Upper lobe of left lung (tissue), 4 donors: ENCODE data around the gene PTPRM.

ENCODE experiments used
- CTCF ChIP-seq, 6 experiments: fragments of 450-650 bp in 4 of 6; fragments of 200-600 bp in 2 of 6; sonication (generic) in 2 of 6; IDR thresholded peaks; one replicate each; pipeline ENCODE4 v1.5.1; 2016 to 2019; ENCODE audit warnings: antibody characterized with exemption in 6 of 6
- EP300 ChIP-seq, 4 donors: sonication (generic); formaldehyde crosslinking; IDR thresholded peaks; one replicate each; pipeline ENCODE4 v1.5.1; 2017; ENCODE audit warnings: antibody characterized with exemption in 4 of 4, control low read depth in 2 of 4
- POLR2A ChIP-seq, 4 donors: fragments of 450-650 bp; IDR thresholded peaks; one replicate each; pipeline ENCODE4 v1.5.1; 2016 to 2017; ENCODE audit warnings: antibody characterized with exemption in 4 of 4, mild to moderate bottlenecking in 2 of 4
- POLR2AphosphoS5 ChIP-seq, 2 donors: sonication (generic); formaldehyde crosslinking; IDR thresholded peaks; one replicate each; pipeline ENCODE4 v1.5.1; 2017; ENCODE audit warnings: antibody characterized with exemption in 2 of 2

- TF ChIP-seq CTCF (IDR thresholded peaks at IDR 0.05) (no peak), POLR2A (IDR thresholded peaks at IDR 0.05) (no peak), POLR2AphosphoS5 (IDR thresholded peaks at IDR 0.05) (no peak), EP300 (IDR thresholded peaks at IDR 0.05) (no peak)
Observed at GRCh38 chr18:8376113-8376512, 809.0 kb downstream of the PTPRM start.
